Stimulated activated CD4-positive, alpha-beta T cell treated with anti-CD3 and anti-CD28 coated beads, Interleukin-4, amount 100 ng/mL, for 48 hours (primary cell): Measurements from ENCODE around the gene TLR6.
A peak's percentile ranks its signal among the peaks of the same experiment; 100 is the strongest.

Source experiments
- DNase-seq, 2 donors: peaks; one replicate each; pipeline ENCODE4 v3.0.0-alpha.2; 2020; ENCODE audit warnings: low read depth in 2 of 2

TLR6 gene

GRCh38 chr4:38868059-38868960, 11.7 kb upstream of the TLR6 start:
- DNase-seq, result no peak

GRCh38 chr4:38867478-38868058, 11.0 kb upstream of the TLR6 start, which contains the start of gene FAM114A1:
FAM114A1 (plus strand) TSS chr4:38867806; CDS start chr4:38878079, 10,273 bp downstream.
- DNase-seq, result peak; percentile 15 to 33

DNA sequence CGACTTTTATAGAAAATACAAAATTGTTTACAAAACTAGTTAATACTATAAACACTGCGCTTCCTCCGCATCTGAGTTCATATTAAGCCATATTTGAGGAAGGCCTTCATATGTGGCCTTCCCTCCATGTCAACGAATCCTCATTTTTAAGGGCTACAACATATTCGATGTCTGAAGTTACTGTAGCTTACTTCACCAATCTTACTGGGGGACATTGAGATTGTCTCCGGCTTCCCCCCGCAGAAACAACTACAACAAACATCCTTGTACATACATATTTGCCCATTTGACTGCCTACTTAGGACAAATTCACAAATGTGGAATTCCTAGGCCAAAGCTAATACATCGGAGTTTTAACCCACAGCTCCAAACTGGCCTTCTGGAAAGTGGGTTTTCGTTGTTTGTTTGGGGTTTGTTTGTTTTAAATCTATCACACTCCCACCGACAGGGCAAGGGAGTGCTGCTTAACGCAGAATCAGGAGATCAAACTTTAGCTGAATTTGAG, 10.4 kb upstream of the TLR6 start:
- DNase-seq, result no peak

GRCh38 chr4:38865445-38865844, 8.8 kb upstream of the TLR6 start:
- no peak for DNase-seq

GRCh38 chr4:38861791-38862190, 5.2 kb upstream of the TLR6 start:
- no peak for DNase-seq

GRCh38 chr4:38860788-38861424, 4.3 kb upstream of the TLR6 start:
- peak; percentile 54 to 56 for DNase-seq

- no peak for DNase-seq
These were observed 2.9 kb upstream of the TLR6 start for GRCh38 chr4:38859501-38859900.

- DNase-seq, result no peak
These were observed 1.4 kb upstream of the TLR6 start for GRCh38 chr4:38858097-38858420.

DNA sequence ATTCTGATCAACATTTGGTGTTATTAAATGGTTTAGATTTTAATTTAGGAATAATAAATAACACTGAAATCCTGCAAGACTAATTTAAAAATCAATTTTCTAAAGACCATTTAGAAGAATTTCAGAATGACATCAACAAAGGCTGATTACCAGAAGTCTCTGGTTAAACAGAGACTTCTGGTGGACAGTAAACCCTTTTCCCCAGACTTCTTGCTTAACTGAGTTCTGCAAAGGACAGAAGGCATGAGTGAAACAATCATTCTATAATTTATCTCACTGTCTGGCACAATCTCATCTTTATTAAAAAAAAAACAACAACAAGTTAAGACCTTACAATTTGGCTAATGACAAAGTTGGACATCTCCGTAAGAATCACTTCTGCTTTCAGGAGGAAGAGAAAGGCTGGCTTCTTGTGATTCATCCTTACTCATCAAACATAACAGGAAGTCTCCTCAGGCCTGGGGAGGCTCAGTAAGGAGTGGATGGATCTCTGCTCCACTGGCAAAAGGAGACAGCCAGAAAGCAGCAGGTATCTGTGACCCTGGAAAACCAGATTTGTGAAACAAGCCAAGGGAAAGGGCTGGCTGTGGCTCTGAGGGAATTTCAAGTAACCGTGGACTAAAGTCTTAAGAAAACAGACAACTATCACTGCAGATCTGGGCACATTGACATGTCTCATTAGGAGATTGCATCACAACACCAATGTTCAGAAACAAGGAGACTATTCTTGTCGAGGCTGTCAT, 908 bp upstream of the TLR6 start:
- DNase-seq, result no peak

DNA sequence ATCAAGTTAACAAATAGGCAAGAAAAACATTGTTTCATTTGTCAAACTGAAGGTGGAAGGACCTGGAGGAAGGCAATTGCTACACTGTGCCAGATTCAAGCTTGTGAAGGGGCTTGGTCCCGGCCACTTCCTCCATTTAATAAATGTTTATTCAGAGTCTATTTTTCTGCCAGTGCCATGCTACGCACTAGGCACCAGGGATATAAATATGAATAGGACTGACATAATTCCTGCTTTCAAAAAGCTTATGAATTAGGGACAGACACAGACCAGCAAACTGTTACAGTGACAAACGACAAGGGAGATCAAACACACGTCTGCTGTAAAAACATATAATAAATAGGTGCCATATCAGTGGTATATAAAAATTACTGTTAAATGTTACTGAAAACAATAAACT, 571 bp downstream of the TLR6 start:
- DNase-seq, result no peak

- DNase-seq, result no peak
These were observed 1.2 kb downstream of the TLR6 start for GRCh38 chr4:38855466-38855865.

DNA sequence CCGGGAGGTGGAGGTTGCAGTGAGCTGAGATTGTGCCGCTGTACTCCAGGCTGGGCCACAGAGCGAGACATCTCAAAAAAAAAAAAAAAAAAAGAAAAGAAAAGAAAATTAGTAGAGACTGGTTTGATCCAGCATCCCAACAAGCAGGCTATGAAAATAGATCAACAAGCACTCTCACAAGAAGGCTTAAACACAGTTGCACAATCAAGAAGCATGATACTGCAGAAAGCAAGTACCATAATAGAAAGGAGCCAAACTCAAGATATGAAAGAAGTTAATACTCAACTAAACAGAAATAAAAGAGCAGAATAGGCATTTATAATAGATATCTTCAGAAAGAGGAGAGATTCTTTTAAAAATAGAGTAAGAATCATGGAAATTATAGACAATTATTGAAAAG, 10.6 kb downstream of the TLR6 start:
- DNase-seq, result no peak

DNA sequence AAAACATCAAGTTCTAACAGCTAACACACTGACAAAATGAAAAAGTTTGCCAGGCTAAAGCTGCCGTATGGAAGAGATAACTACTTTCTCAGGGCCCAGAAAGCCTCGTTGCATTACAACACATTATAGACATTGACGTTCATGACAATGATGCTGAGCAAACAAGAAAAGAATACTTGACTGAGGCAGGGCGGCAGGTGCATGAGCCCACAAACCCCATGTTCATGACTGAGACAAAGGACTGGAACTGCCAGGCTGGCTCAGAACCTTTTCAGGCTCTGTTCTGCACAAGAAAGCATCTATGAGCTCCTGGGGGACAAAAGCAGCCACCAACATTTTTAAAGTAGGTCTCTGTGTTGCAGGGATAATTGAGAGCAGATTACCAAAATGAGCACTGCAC, 13.6 kb downstream of the TLR6 start:
- no peak for DNase-seq

DNA sequence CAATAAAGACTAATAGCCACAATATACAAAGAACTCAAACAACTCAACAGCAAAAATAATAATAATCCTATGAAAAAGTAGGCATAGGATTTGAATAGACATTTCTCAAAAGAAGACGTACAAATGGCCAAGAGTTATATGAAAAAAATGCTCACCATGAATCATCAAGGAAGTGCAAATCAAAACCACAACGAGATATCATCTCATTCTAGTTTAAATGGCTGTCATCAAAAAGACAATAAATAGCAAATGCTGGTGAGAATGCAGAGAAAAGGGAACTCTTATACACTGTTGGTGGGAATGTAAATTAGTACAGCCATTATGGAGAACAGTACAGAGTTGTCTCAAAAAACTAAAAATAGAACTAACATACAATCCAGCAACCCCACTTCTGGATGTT, 18.8 kb downstream of the TLR6 start:
- no peak for DNase-seq

DNA sequence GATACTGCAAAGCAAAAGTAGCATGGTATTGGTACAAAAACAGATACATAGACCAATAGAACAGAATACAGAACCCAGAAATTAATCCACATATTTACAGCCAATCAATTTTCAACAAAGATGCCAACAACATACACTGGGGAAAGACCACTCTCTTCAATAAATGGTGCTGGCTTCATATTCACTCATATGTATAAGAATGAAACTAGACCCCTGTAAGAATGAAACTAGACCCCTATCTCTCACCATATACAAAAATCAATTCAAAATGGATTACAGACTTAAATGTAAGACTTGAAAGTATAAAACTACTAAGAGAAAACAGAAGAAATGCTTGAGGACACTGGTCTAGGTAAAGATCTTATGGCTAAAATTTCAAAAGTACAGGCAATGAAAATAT, 19.3 kb downstream of the TLR6 start:
- no peak for DNase-seq

- no peak for DNase-seq
These were observed 22.0 kb downstream of the TLR6 start for GRCh38 chr4:38834570-38834969.

GRCh38 chr4:38832624-38833528, 23.7 kb downstream of the TLR6 start:
- DNase-seq, result no peak

GRCh38 chr4:38832206-38832605, 24.4 kb downstream of the TLR6 start:
- DNase-seq, result no peak

- DNase-seq, result no peak
These were observed 25.0 kb downstream of the TLR6 start for GRCh38 chr4:38831653-38832052.

DNA sequence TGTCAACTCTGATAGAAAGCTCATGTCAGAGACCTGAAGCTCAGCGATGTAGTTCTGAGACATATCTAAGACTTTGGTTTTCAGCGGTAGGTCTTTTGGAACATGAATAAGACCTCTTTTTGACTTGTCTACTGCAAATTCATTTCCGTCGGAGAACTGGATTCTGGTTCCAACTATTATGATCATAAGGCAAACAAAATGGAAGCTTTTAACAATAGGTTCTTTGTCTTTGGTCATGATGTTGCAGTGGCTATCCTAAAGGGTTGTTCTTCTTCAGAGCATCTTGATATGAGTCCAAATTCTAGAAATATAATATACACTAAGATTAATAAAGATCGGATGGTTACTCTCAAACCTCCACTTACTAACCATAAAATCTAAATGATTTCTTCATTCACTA, 27.4 kb downstream of the TLR6 start:
- no peak for DNase-seq

DNA sequence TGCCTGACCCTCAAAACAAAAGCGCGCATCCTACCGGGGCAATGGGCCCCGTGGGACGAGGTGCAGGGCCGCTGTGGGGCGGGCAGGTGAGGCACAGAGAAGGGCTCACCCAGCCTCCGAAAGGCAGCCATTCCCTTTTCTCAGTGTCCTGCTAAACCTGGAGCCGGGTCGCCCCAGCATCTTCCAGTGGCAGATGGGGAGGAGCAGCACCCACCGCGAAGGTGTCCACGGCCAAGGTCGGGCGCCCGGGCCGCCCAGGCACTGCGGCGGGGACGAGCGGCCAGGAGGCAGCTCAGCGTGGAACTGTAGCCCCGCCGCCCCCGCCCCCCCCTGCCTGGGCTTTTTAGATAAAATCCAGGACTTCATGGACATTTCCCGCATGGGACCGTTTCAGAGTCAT, 32.9 kb downstream of the TLR6 start:
- no peak for DNase-seq
